Esophagus muscularis mucosa (tissue), 4 donors: ENCODE measurements around the gene LTBP1. TPM values are rescaled to one million over a fixed set of nuclear protein-coding genes. Genes with fewer than 3 reads are reported as not detected.

Experiments used
- DNase-seq: peaks from one replicate; pipeline ENCODE4 v3.0.0-alpha.2; 2017; ENCODE audit errors: extremely low spot score
- H3K27ac ChIP-seq, 4 donors: fragments of 200-600 bp; sonication (generic); replicated peaks in 1 of 4; 1 replicate in 3 of 4; 2 replicates in 1 of 4; pipeline ENCODE4 v1.5.1; 2016 to 2019; ENCODE audit warnings: mild to moderate bottlenecking in 1 of 4
- H3K27me3 ChIP-seq, 4 donors: fragments of 200-600 bp; sonication (generic); one replicate each; pipeline versions ENCODE4 v1.5.1 to v1.6.0; 2016 to 2019
- H3K36me3 ChIP-seq, 4 donors: fragments of 200-600 bp; sonication (generic); one replicate each; pipeline ENCODE4 v1.5.1; 2016 to 2019
- H3K4me1 ChIP-seq, 4 donors: fragments of 200-600 bp; sonication (generic); one replicate each; pipeline ENCODE4 v1.5.1; 2016 to 2019
- H3K4me3 ChIP-seq, 4 donors: fragments of 200-600 bp; sonication (generic); 1 replicate in 2 of 4; 2 replicates in 2 of 4; pipeline ENCODE4 v1.5.1; 2016 to 2019; ENCODE audit warnings: mild to moderate bottlenecking in 4 of 4, moderate library complexity in 1 of 4
- H3K9me3 ChIP-seq, 4 donors: fragments of 200-600 bp; sonication (generic); 1 replicate in 3 of 4; 2 replicates in 1 of 4; pipeline ENCODE4 v1.5.1; 2016 to 2019
- CTCF ChIP-seq, 3 experiments: fragments of 200-600 bp in 2 of 3; fragments of 450-650 bp in 1 of 3; sonication (generic) in 2 of 3; IDR thresholded peaks; one replicate each; pipeline ENCODE4 v1.5.1; 2017 to 2019; ENCODE audit warnings: antibody characterized with exemption in 3 of 3, mild to moderate bottlenecking in 2 of 3, moderate library complexity in 1 of 3
- EP300 ChIP-seq: sonication (generic); formaldehyde crosslinking; IDR thresholded peaks from one replicate; pipeline ENCODE4 v1.6.1; 2017; ENCODE audit warnings: antibody characterized with exemption
- POLR2A ChIP-seq: fragments of 450-650 bp; IDR thresholded peaks from one replicate; pipeline ENCODE4 v1.6.1; 2017; ENCODE audit warnings: antibody characterized with exemption, moderate library complexity, mild to moderate bottlenecking, low read depth
- POLR2AphosphoS5 ChIP-seq, 2 donors: sonication (generic); formaldehyde crosslinking; IDR thresholded peaks; one replicate each; pipeline ENCODE4 v1.6.1; 2017; ENCODE audit warnings: antibody characterized with exemption in 2 of 2
- WGBS: methylation state at CpG from one replicate; pipeline ENCODE4 v1.1.5; 2018; 5-methylcytosine and 5-hydroxymethylcytosine counted together
- intact Hi-C: fragments of 100-400 bp; cut with DNase I; formaldehyde crosslinking; loops from one replicate; pipeline ENCODE4 v1.15.1; 2023
- total RNA-seq, 4 donors: library from RNA; depleted of rRNA; stranded (reverse); fragments of >200 nt; gene quantifications; one replicate each; pipeline versions ENCODE4 v1.1.0 to v1.2.1, GENCODE V29; 2016

Gene LTBP1
- total RNA-seq, 4 donors from 2014 or later: 254 to 465 (median 368) TPM

GRCh38 chr2:33377048-33377447 lies 430.3 kb downstream of the LTBP1 start:
- WGBS: 81% methylated on average over 6 of the region's 6 CpGs
- intact Hi-C loops: loop anchor here (10.0 kb wide), 1 partner anchor 342 kb away; no protein-coding TSS in a partner anchor
- TF ChIP-seq POLR2AphosphoS5 (IDR thresholded peaks at IDR 0.05) (no peak), POLR2A (no peak), EP300 (no peak), CTCF (IDR thresholded peaks at IDR 0.05) (no peak)
- Histone ChIP-seq H3K27me3 (no peaks in the 10 kb centered on the region), H3K4me3 (no peak overlapping the region), H3K9me3 (no peaks in the 10 kb centered on the region), H3K36me3 (peaks cover 0 to 3% (median 0%) of the 10 kb centered on the region in 4 donors), H3K27ac (peak overlapping the region in 1 of 4 donors; percentile 9), H3K4me1 (peaks cover 0 to 31% (median 28%) of the 10 kb centered on the region in 4 donors)
- no peak for DNase-seq

- H3K36me3 ChIP-seq: peaks cover 0 to 8% (median 0%) of the 10 kb centered on the region in 4 donors
- no peak for DNase-seq
- TF ChIP-seq POLR2A: no peak
- TF ChIP-seq CTCF (IDR thresholded peaks at IDR 0.05): no peak
- no peak for TF ChIP-seq POLR2AphosphoS5 (IDR thresholded peaks at IDR 0.05)
- no peak for TF ChIP-seq EP300
- 53% methylated on average over 4 of the region's 4 CpGs for WGBS
- H3K27ac ChIP-seq: peak overlapping the region; percentile 18 to 43 (median 30)
- no peaks in the 10 kb centered on the region for H3K27me3 ChIP-seq
- H3K9me3 ChIP-seq: no peaks in the 10 kb centered on the region
- H3K4me3 ChIP-seq: no peak overlapping the region
- intact Hi-C loops: loop anchor here (10.0 kb wide), 1 partner anchor 344 kb away; no protein-coding TSS in a partner anchor
- peaks cover 0 to 26% (median 23%) of the 10 kb centered on the region in 4 donors for H3K4me1 ChIP-seq
Measured at GRCh38 chr2:33378556-33379210, 431.9 kb downstream of the LTBP1 start.

- intact Hi-C loops: loop anchor here (10.0 kb wide), 1 partner anchor 605 kb away; no protein-coding TSS in a partner anchor
- no peak overlapping the region for H3K27ac ChIP-seq
- 77% methylated on average over 8 of the region's 8 CpGs for WGBS
Measured at GRCh38 chr2:33380001-33380609, 433.4 kb downstream of the LTBP1 start.

GRCh38 chr2:33380719-33381118 lies 434.0 kb downstream of the LTBP1 start:
- peaks cover 0 to 8% (median 0%) of the 10 kb centered on the region in 4 donors for H3K36me3 ChIP-seq
- no peak for DNase-seq
- WGBS: 68% methylated on average over 2 of the region's 2 CpGs
- H3K4me3 ChIP-seq: no peak overlapping the region
- H3K4me1 ChIP-seq: peaks cover 0 to 33% (median 24%) of the 10 kb centered on the region in 4 donors
- no peaks in the 10 kb centered on the region for H3K9me3 ChIP-seq
- TF ChIP-seq EP300: no peak
- intact Hi-C loops: loop anchor here (10.0 kb wide), 1 partner anchor 606 kb away; no protein-coding TSS in a partner anchor
- no peak overlapping the region for H3K27ac ChIP-seq
- H3K27me3 ChIP-seq: no peaks in the 10 kb centered on the region

More at GRCh38 chr2:33380001-33380609, 433.4 kb downstream of the LTBP1 start:
- Histone ChIP-seq H3K4me3 (no peak overlapping the region), H3K9me3 (no peaks in the 10 kb centered on the region), H3K27me3 (no peaks in the 10 kb centered on the region), H3K4me1 (peaks cover 0 to 31% (median 22%) of the 10 kb centered on the region in 4 donors), H3K36me3 (peaks cover 0 to 8% (median 0%) of the 10 kb centered on the region in 4 donors)
- TF ChIP-seq POLR2A (no peak), CTCF (IDR thresholded peaks at IDR 0.05) (peak in 2 of 3 experiments; percentile 23 to 45)
- DNase-seq: no peak

- TF ChIP-seq EP300 (no peak), POLR2A (no peak), CTCF (IDR thresholded peaks at IDR 0.05) (no peak), POLR2AphosphoS5 (IDR thresholded peaks at IDR 0.05) (no peak)
- Histone ChIP-seq H3K4me1 (peaks cover 0 to 40% (median 24%) of the 10 kb centered on the region in 4 donors), H3K36me3 (peaks cover 0 to 8% (median 1%) of the 10 kb centered on the region in 4 donors), H3K27ac (no peak overlapping the region), H3K9me3 (no peaks in the 10 kb centered on the region), H3K27me3 (no peaks in the 10 kb centered on the region), H3K4me3 (no peak overlapping the region)
- no peak for DNase-seq
- intact Hi-C loops: loop anchor here (10.0 kb wide), 1 partner anchor 607 kb away; no protein-coding TSS in a partner anchor
- 68% methylated on average over 4 of the region's 4 CpGs for WGBS
Measured at GRCh38 chr2:33381301-33381858, 434.6 kb downstream of the LTBP1 start.
